WTC11 (cell line): Measurements from ENCODE around the gene CNOT10. TPM values are rescaled to one million over a fixed set of nuclear protein-coding genes. Genes with fewer than 3 reads are reported as not detected.
A peak's percentile ranks its signal among the peaks of the same experiment; 100 is the strongest.

Experiments used
- ATAC-seq: fragments of 200-7000 bp; cut with Tn5 transposase; 2 replicates; pipeline ENCODE4 v1.10.0; 2021; ENCODE audit warnings: mild to moderate bottlenecking, moderate library complexity
- CTCF ChIA-PET: fragments of 300-600 bp; sonication (Branson Sonifier 250); formaldehyde crosslinking; loops from one replicate; lab custom pipeline; 2021; ENCODE audit warnings: antibody characterized with exemption; lab: Charles Lee
- POLR2A ChIA-PET: fragments of 350-600 bp; sonication (Branson Sonifier 250); formaldehyde crosslinking; loops from one replicate; lab custom pipeline; 2021; ENCODE audit warnings: antibody characterized with exemption; lab: Charles Lee
- DNase-seq: peaks from one replicate; pipeline ENCODE4 v3.0.0; 2021; ENCODE audit warnings: low spot score
- H3K27ac Mint-ChIP-seq: 2 replicates; pipeline ENCODE4 v1.8.0; 2021; ENCODE audit warnings: mixed read lengths
- H3K27me3 Mint-ChIP-seq: 2 replicates; pipeline ENCODE4 v1.8.0; 2021; ENCODE audit warnings: low read depth, mild to moderate bottlenecking, moderate library complexity, mixed read lengths
- H3K36me3 Mint-ChIP-seq: 2 replicates; pipeline ENCODE4 v1.8.0; 2021; ENCODE audit warnings: mixed read lengths
- H3K4me1 Mint-ChIP-seq: 2 replicates; pipeline ENCODE4 v1.8.0; 2022; ENCODE audit warnings: mixed read lengths
- H3K4me3 Mint-ChIP-seq: 2 replicates; pipeline ENCODE4 v1.8.0; 2021; ENCODE audit warnings: mild to moderate bottlenecking, moderate library complexity, mixed read lengths
- H3K9me3 Mint-ChIP-seq: 2 replicates; pipeline ENCODE4 v1.8.0; 2021; ENCODE audit warnings: mixed read lengths
- AR ChIP-seq: fragments of 250-450 bp; sonication (Bioruptor Pico); IDR thresholded peaks from 2 replicates; pipeline ENCODE4 v1.9.0; 2021; ENCODE audit warnings: mild to moderate bottlenecking
- ATF1 ChIP-seq: sonication (generic); formaldehyde crosslinking; IDR thresholded peaks from 2 replicates; pipeline ENCODE4 v1.8.1; 2023; ENCODE audit warnings: mild to moderate bottlenecking, moderate library complexity, missing genetic modification reagents
- CREB1 ChIP-seq: sonication (generic); formaldehyde crosslinking; IDR thresholded peaks from 2 replicates; pipeline ENCODE4 v1.8.0; 2023; ENCODE audit warnings: mild to moderate bottlenecking, missing genetic modification reagents
- CREM ChIP-seq: sonication (generic); formaldehyde crosslinking; IDR thresholded peaks from 2 replicates; pipeline ENCODE4 v1.8.1; 2022; ENCODE audit warnings: mild to moderate bottlenecking, missing genetic modification reagents, moderate library complexity
- E2F1 ChIP-seq: sonication (generic); formaldehyde crosslinking; IDR thresholded peaks from 2 replicates; pipeline ENCODE4 v1.8.0; 2022; ENCODE audit warnings: mild to moderate bottlenecking, missing genetic modification reagents
- EMX1 ChIP-seq: fragments of 250-450 bp; sonication (Bioruptor Pico); IDR thresholded peaks from 2 replicates; pipeline ENCODE4 v1.8.0; 2021; ENCODE audit warnings: mild to moderate bottlenecking
- GABPB1 ChIP-seq: sonication (generic); formaldehyde crosslinking; IDR thresholded peaks from 2 replicates; pipeline ENCODE4 v1.8.1; 2023; ENCODE audit warnings: mild to moderate bottlenecking, missing genetic modification reagents
- GRHL2 ChIP-seq: fragments of 250-450 bp; sonication (Bioruptor Pico); IDR thresholded peaks from 2 replicates; pipeline ENCODE4 v1.8.0; 2022; ENCODE audit warnings: mild to moderate bottlenecking, moderate library complexity; ENCODE audit not compliant: insufficient replicate concordance, severe bottlenecking
- JAZF1 ChIP-seq: fragments of 250-450 bp; sonication (Bioruptor Pico); IDR thresholded peaks from 2 replicates; pipeline ENCODE4 v1.9.0; 2021; ENCODE audit warnings: moderate library complexity, mild to moderate bottlenecking, inconsistent platforms
- MYBL2 ChIP-seq: sonication (generic); formaldehyde crosslinking; IDR thresholded peaks from 2 replicates; pipeline ENCODE4 v1.8.1; 2023; ENCODE audit warnings: mild to moderate bottlenecking, moderate library complexity, missing genetic modification reagents
- NFATC4 ChIP-seq: fragments of 250-450 bp; sonication (Bioruptor Pico); IDR thresholded peaks from 2 replicates; pipeline ENCODE4 v1.9.0; 2021; ENCODE audit warnings: mild to moderate bottlenecking
- NFYB ChIP-seq: sonication (generic); formaldehyde crosslinking; conservative IDR thresholded peaks from 2 replicates; pipeline ENCODE4 v1.8.0; 2022; ENCODE audit warnings: low read depth, missing genetic modification reagents
- RORB ChIP-seq: fragments of 250-450 bp; sonication (Bioruptor Pico); IDR thresholded peaks from 2 replicates; pipeline ENCODE4 v1.9.0; 2021; ENCODE audit warnings: mild to moderate bottlenecking
- SMAD4 ChIP-seq: sonication (generic); formaldehyde crosslinking; IDR thresholded peaks from 2 replicates; pipeline ENCODE4 v1.8.0; 2022; ENCODE audit warnings: mild to moderate bottlenecking, missing genetic modification reagents
- SP1 ChIP-seq: sonication (generic); formaldehyde crosslinking; conservative IDR thresholded peaks from 2 replicates; pipeline ENCODE4 v1.8.1; 2022; ENCODE audit warnings: missing genetic modification reagents
- TEAD1 ChIP-seq: sonication (generic); formaldehyde crosslinking; IDR thresholded peaks from 2 replicates; pipeline ENCODE4 v1.8.0; 2022; ENCODE audit warnings: mild to moderate bottlenecking, missing genetic modification reagents
- ZNF232 ChIP-seq: sonication (generic); formaldehyde crosslinking; IDR thresholded peaks from 2 replicates; pipeline ENCODE4 v1.8.0; 2022; ENCODE audit warnings: mild to moderate bottlenecking, missing genetic modification reagents
- ZNF396 ChIP-seq: fragments of 250-450 bp; sonication (Bioruptor Pico); IDR thresholded peaks from 2 replicates; pipeline ENCODE4 v1.8.0; 2021; ENCODE audit warnings: mild to moderate bottlenecking, moderate library complexity, borderline replicate concordance
- ZNF423 ChIP-seq: fragments of 250-450 bp; sonication (Bioruptor Pico); IDR thresholded peaks from 2 replicates; pipeline ENCODE4 v2.1.2; 2022; ENCODE audit warnings: mild to moderate bottlenecking, moderate library complexity
- total RNA-seq: library from RNA; stranded (reverse); gene quantifications from 3 replicates; pipeline ENCODE4 v1.2.3, GENCODE V29; 2021
- TF ChIP-seq, protein P1 (sequence below): fragments of 250-450 bp; sonication (Bioruptor Pico); IDR thresholded peaks from 2 replicates; pipeline ENCODE4 v1.9.0; 2021; ENCODE audit warnings: mild to moderate bottlenecking, borderline replicate concordance
- TF ChIP-seq, protein P2 (sequence below): sonication (generic); formaldehyde crosslinking; conservative IDR thresholded peaks from 2 replicates; pipeline ENCODE4 v1.8.1; 2023; ENCODE audit warnings: mild to moderate bottlenecking, low read depth, missing genetic modification reagents, moderate library complexity

Gene CNOT10
- total RNA-seq, 1 experiment from 2014 or later = 38.7 TPM

GRCh38 chr3:32751377-32751776, 66.4 kb downstream of the CNOT10 start (continued):
- TF ChIP-seq AR (CRISPR knock-in tag) = no peak

DNA sequence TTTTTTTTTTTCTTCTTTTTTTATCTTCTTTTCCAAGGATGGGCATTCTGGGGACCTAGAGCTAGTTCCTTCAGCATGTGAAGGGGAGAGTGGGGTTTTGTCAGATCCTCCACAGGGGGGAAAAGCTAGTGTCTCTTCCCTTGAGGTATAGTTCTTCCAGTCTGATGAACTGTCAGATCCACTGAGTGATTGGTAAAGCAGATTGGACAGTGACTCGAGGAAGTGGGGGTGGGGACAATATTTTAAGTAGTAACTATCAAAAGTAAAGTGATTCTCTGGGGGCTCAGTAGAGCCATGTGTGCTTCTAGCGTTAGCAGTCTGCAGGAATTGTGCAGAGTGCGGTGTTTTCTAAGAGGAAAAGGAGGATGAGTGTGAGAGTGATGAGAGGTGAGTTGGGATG, 70.8 kb downstream of the CNOT10 start:
- no peaks in the 10 kb centered on the region for H3K9me3 Mint-ChIP-seq
- H3K4me3 Mint-ChIP-seq = no peak overlapping the region
- DNase-seq (no peak), ATAC-seq (no peak)
- peaks cover 8% of the 10 kb centered on the region for H3K4me1 Mint-ChIP-seq
- no peak for TF ChIP-seq GRHL2 (CRISPR knock-in tag)
- no peak for TF ChIP-seq GABPB1 (CRISPR knock-in tag)
- no peak for TF ChIP-seq JAZF1 (CRISPR knock-in tag)
- TF ChIP-seq NFATC4 (CRISPR knock-in tag) = no peak
- TF ChIP-seq ZNF232 = no peak
- TF ChIP-seq ZNF396 = no peak
- peak overlapping the region; percentile 24 for H3K27ac Mint-ChIP-seq
- H3K27me3 Mint-ChIP-seq = no peaks in the 10 kb centered on the region
- POLR2A ChIA-PET = no interaction called here
- peaks cover 19% of the 10 kb centered on the region for H3K36me3 Mint-ChIP-seq
- CTCF ChIA-PET = no interaction called here

- DNase-seq = no peak
- no peaks in the 10 kb centered on the region for H3K27me3 Mint-ChIP-seq
- no peak overlapping the region for H3K4me3 Mint-ChIP-seq
- peaks cover 8% of the 10 kb centered on the region for H3K4me1 Mint-ChIP-seq
- H3K36me3 Mint-ChIP-seq = peaks cover 23% of the 10 kb centered on the region
- no peaks in the 10 kb centered on the region for H3K9me3 Mint-ChIP-seq
- ChIA-PET CTCF (interaction anchor here (0.6 kb wide), 1 partner anchor 18 kb away, joined by 3 read pairs; no protein-coding TSS in a partner anchor), POLR2A (interaction anchor here (0.6 kb wide), 1 partner anchor 18 kb away, joined by 3 read pairs; no protein-coding TSS in a partner anchor)
- 0 out of 2 replicates have a peak overlapping the region, but pooled peaks have one; percentile 13 for H3K27ac Mint-ChIP-seq
- TF ChIP-seq ZNF396 (no peak), ZNF423 (CRISPR knock-in tag) (no peak), CREM (CRISPR knock-in tag) (no peak), NFYB (CRISPR knock-in tag) (no peak), CREB1 (CRISPR knock-in tag) (no peak)
- TF ChIP-seq, protein P1, sequence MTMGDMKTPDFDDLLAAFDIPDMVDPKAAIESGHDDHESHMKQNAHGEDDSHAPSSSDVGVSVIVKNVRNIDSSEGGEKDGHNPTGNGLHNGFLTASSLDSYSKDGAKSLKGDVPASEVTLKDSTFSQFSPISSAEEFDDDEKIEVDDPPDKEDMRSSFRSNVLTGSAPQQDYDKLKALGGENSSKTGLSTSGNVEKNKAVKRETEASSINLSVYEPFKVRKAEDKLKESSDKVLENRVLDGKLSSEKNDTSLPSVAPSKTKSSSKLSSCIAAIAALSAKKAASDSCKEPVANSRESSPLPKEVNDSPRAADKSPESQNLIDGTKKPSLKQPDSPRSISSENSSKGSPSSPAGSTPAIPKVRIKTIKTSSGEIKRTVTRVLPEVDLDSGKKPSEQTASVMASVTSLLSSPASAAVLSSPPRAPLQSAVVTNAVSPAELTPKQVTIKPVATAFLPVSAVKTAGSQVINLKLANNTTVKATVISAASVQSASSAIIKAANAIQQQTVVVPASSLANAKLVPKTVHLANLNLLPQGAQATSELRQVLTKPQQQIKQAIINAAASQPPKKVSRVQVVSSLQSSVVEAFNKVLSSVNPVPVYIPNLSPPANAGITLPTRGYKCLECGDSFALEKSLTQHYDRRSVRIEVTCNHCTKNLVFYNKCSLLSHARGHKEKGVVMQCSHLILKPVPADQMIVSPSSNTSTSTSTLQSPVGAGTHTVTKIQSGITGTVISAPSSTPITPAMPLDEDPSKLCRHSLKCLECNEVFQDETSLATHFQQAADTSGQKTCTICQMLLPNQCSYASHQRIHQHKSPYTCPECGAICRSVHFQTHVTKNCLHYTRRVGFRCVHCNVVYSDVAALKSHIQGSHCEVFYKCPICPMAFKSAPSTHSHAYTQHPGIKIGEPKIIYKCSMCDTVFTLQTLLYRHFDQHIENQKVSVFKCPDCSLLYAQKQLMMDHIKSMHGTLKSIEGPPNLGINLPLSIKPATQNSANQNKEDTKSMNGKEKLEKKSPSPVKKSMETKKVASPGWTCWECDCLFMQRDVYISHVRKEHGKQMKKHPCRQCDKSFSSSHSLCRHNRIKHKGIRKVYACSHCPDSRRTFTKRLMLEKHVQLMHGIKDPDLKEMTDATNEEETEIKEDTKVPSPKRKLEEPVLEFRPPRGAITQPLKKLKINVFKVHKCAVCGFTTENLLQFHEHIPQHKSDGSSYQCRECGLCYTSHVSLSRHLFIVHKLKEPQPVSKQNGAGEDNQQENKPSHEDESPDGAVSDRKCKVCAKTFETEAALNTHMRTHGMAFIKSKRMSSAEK (CRISPR knock-in tag) = no peak
- TF ChIP-seq, all 79 proteins: peak for 0
- no peak for ATAC-seq
These were observed 72.8 kb downstream of the CNOT10 start for GRCh38 chr3:32757618-32758374.

DNA sequence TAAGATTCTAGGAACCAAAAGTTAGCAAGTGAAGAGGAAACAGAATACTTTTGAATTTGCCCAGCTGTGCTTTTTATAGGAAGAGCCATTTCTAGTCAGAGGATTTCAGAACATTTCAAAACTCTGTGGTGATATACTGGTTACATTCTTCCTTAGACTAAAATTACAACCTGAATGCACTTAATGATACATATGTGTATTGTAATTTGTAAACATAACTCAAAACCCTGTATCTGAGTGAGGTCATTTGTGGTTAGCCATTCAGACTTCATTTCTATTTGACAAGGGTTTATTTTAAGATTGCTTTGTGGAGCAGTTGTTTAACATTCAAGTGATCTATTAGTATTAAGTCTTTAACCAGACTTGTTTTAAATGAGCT, 73.4 kb downstream of the CNOT10 start:
- no peak for ATAC-seq
- ChIA-PET CTCF (no interaction called here), POLR2A (no interaction called here)
- no peak overlapping the region for H3K4me3 Mint-ChIP-seq
- H3K27ac Mint-ChIP-seq = no peak overlapping the region
- no peaks in the 10 kb centered on the region for H3K9me3 Mint-ChIP-seq
- DNase-seq = no peak
- H3K27me3 Mint-ChIP-seq = no peaks in the 10 kb centered on the region
- peaks cover 20% of the 10 kb centered on the region for H3K36me3 Mint-ChIP-seq
- peaks cover 8% of the 10 kb centered on the region for H3K4me1 Mint-ChIP-seq
- TF ChIP-seq EMX1 (CRISPR knock-in tag) (no peak), CREB1 (CRISPR knock-in tag) (no peak), ATF1 (no peak), SP1 (no peak), TEAD1 (no peak), RORB (CRISPR knock-in tag) (no peak), MYBL2 (CRISPR knock-in tag) (no peak), SMAD4 (CRISPR knock-in tag) (no peak), E2F1 (CRISPR knock-in tag) (no peak)
- TF ChIP-seq, protein P2, sequence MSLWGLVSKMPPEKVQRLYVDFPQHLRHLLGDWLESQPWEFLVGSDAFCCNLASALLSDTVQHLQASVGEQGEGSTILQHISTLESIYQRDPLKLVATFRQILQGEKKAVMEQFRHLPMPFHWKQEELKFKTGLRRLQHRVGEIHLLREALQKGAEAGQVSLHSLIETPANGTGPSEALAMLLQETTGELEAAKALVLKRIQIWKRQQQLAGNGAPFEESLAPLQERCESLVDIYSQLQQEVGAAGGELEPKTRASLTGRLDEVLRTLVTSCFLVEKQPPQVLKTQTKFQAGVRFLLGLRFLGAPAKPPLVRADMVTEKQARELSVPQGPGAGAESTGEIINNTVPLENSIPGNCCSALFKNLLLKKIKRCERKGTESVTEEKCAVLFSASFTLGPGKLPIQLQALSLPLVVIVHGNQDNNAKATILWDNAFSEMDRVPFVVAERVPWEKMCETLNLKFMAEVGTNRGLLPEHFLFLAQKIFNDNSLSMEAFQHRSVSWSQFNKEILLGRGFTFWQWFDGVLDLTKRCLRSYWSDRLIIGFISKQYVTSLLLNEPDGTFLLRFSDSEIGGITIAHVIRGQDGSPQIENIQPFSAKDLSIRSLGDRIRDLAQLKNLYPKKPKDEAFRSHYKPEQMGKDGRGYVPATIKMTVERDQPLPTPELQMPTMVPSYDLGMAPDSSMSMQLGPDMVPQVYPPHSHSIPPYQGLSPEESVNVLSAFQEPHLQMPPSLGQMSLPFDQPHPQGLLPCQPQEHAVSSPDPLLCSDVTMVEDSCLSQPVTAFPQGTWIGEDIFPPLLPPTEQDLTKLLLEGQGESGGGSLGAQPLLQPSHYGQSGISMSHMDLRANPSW (CRISPR knock-in tag) = no peak
